Peyer's patch (tissue), 4 donors: ENCODE results near the gene WDR19.

Experiments
- POLR2A ChIP-seq, 2 donors: fragments of 450-650 bp; IDR thresholded peaks; one replicate each; pipeline ENCODE4 v1.5.1; 2017; ENCODE audit warnings: antibody characterized with exemption in 2 of 2, mild to moderate bottlenecking in 2 of 2, moderate library complexity in 2 of 2
- TF ChIP-seq, protein P1 (sequence below), 6 experiments: fragments of 450-650 bp in 4 of 6; fragments of 200-600 bp in 2 of 6; sonication (generic) in 1 of 6; IDR thresholded peaks; one replicate each; pipeline ENCODE4 v1.5.1; 2017 to 2019; ENCODE audit warnings: antibody characterized with exemption in 6 of 6, mild to moderate bottlenecking in 3 of 6, moderate library complexity in 1 of 6

DNA sequence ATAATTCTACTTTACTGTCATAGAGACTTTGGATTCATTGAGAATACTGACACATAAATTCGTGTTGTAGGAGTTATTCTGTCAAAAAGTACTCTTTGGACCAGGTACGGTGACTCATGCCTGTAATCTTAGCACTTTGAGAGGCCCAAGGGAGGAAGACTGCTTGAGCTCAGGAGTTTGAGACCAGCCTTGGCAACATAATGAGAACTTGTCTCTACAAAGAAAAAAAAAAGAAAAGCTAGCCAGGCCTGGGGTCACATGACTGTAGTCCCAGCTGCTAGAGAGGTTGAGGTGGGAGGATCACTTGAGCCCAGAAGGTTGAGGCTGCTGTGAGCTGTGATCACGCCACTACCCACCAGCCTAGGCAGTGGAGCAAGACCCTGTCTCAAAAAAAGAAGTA is 54.9 kb downstream of the WDR19 start:
- TF ChIP-seq, protein P1, sequence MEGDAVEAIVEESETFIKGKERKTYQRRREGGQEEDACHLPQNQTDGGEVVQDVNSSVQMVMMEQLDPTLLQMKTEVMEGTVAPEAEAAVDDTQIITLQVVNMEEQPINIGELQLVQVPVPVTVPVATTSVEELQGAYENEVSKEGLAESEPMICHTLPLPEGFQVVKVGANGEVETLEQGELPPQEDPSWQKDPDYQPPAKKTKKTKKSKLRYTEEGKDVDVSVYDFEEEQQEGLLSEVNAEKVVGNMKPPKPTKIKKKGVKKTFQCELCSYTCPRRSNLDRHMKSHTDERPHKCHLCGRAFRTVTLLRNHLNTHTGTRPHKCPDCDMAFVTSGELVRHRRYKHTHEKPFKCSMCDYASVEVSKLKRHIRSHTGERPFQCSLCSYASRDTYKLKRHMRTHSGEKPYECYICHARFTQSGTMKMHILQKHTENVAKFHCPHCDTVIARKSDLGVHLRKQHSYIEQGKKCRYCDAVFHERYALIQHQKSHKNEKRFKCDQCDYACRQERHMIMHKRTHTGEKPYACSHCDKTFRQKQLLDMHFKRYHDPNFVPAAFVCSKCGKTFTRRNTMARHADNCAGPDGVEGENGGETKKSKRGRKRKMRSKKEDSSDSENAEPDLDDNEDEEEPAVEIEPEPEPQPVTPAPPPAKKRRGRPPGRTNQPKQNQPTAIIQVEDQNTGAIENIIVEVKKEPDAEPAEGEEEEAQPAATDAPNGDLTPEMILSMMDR (IDR thresholded peaks at IDR 0.05) = no peak
- no peak for TF ChIP-seq POLR2A (IDR thresholded peaks at IDR 0.05)
